NK-92 (cell line): ENCODE data around the gene NHSL1.

Source experiments
- DNase-seq: peaks from one replicate; lab custom pipeline; 2025; ENCODE audit not compliant: unreplicated experiment; lab: John Stamatoyannopoulos, UW

NHSL1 gene

GRCh38 chr6:138374815-138375214 is 124.5 kb downstream of the NHSL1 start:
- no peak for DNase-seq

GRCh38 chr6:138374230-138374629 is 125.1 kb downstream of the NHSL1 start:
- no peak for DNase-seq

GRCh38 chr6:138372711-138373463 is 126.4 kb downstream of the NHSL1 start:
- no peak for DNase-seq
